ENCODE results near the gene CCDC57. TPM values are rescaled to one million over a fixed set of nuclear protein-coding genes. Genes with fewer than 3 reads are reported as not detected.
A peak's percentile ranks its signal among the peaks of the same experiment; 100 is the strongest.

CCDC57 gene
- total and polyA plus RNA-seq, 9 of the 15 experiments (the other 6 are each of a cell fraction or from before 2014, with no cell fraction given) = 0.83 to 36.2 (median 13.6) TPM

GRCh38 chr17:82241926-82242697 lies 29.5 kb upstream of the CCDC57 start (continued):
- TF ChIP-seq ZBTB1 (CRISPR knock-in tag; IDR thresholded peaks at IDR 0.05; ENCODE audit: borderline replicate concordance, low read depth) (no peak), POLR2G (IDR thresholded peaks at IDR 0.05; ENCODE audit: low read depth, low read length) (peak; percentile 57), HNRNPL (IDR thresholded peaks at IDR 0.05; ENCODE audit: low read depth, low read length) (0 out of 2 replicates have a peak, but pooled peaks have one; percentile 15), FOSL1 (tag; conservative IDR thresholded peaks at IDR 0.05) (no peak), ZNF778 (CRISPR knock-in tag; IDR thresholded peaks at IDR 0.05) (no peak), VEZF1 (CRISPR knock-in tag; IDR thresholded peaks at IDR 0.05) (peak; percentile 81), MYNN (IDR thresholded peaks at IDR 0.05) (0 out of 2 replicates have a peak, but pooled peaks have one; percentile 32), MYNN (CRISPR knock-in tag; IDR thresholded peaks at IDR 0.05) (no peak), ZNF592 (IDR thresholded peaks at IDR 0.05) (peak; percentile 72), ZNF740 (CRISPR knock-in tag; IDR thresholded peaks at IDR 0.05) (peak; percentile 85), ZNF740 (tag; IDR thresholded peaks at IDR 0.05) (0 out of 4 replicates have a peak, but pooled peaks of 1 of the 2 experiments have one; percentile 37), CBX3 (IDR thresholded peaks at IDR 0.05; ENCODE audit: borderline replicate concordance in 1 of 2, low read length in 2 of 2) (no peak), L3MBTL2 (IDR thresholded peaks at IDR 0.05) (peak; percentile 11; the same call in 1 of the 2 replicates), ZBTB49 (CRISPR knock-in tag; IDR thresholded peaks at IDR 0.05; ENCODE audit: borderline replicate concordance) (no peak), ZSCAN29 (IDR thresholded peaks at IDR 0.05) (no peak), NR2C2 (CRISPR knock-in tag; IDR thresholded peaks at IDR 0.05) (no peak), NR2C2 (tag; IDR thresholded peaks at IDR 0.05) (peak; percentile 56), CBFB (CRISPR knock-in tag; IDR thresholded peaks at IDR 0.05) (no peak), IRF2 (CRISPR knock-in tag; IDR thresholded peaks at IDR 0.05) (no peak)
